Astrocyte of the spinal cord (primary cell): ENCODE results near the gene GGCX.

ENCODE experiments used
- DNase-seq: peaks from one replicate; pipeline ENCODE4 v3.0.0; 2011; ENCODE audit warnings: low read depth, low spot score
- H3K4me3 ChIP-seq: 2 replicates; pipeline ENCODE4 v1.5.1; 2011; ENCODE audit warnings: low read depth, mild to moderate bottlenecking, low read length, moderate library complexity
- in situ Hi-C: cut with HindIII; loops from 2 replicates; pipeline ENCODE4 v1.10.0; 2017; ENCODE audit warnings: low sequenced_read_pairs
- TF ChIP-seq, protein P1 (sequence below): IDR thresholded peaks from 2 replicates; pipeline ENCODE4 v1.5.1; 2012; ENCODE audit warnings: low read depth, mild to moderate bottlenecking, low read length, inconsistent platforms

The GGCX gene

DNA sequence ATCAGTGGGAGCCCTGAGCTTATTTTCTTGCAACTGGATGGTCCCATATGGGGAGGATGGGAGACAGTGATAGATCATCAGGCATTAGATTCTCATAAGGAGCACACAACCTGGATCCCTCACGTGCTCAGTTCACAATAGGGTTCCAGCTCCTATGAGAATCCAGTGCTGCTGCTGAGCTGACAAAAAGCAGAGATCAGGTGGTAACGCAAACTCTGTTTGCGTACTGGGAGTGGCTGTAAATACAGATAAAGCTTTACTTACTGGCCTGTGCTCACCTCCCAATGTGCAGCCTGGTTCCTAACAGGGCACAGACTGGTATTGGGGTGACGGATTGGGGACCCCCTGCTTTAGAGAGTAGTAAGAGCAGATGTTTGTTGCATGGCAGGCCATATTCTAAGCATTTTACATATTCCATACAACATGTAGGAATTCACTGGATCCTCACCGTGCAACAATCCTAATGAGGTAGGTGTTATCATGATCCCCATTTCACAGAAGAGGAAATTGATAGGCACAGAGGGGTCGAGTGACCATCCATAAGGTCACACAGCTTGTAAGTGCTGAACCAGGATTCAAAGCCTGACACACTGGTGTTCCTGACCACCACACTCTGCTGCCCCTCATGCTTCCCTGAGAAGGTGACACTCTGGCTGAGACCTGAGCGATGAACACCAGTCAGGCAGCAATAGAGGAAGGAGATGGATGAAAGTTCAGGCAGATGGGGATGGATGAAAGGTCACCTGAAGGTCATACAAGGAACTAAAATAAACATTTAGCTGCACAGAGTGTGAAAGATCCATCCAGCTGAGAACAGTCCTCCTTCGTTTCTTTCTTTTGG, 38.0 kb downstream of the GGCX start:
- DNase-seq: no peak
- in situ Hi-C loops: no loop called here
- TF ChIP-seq, protein P1, sequence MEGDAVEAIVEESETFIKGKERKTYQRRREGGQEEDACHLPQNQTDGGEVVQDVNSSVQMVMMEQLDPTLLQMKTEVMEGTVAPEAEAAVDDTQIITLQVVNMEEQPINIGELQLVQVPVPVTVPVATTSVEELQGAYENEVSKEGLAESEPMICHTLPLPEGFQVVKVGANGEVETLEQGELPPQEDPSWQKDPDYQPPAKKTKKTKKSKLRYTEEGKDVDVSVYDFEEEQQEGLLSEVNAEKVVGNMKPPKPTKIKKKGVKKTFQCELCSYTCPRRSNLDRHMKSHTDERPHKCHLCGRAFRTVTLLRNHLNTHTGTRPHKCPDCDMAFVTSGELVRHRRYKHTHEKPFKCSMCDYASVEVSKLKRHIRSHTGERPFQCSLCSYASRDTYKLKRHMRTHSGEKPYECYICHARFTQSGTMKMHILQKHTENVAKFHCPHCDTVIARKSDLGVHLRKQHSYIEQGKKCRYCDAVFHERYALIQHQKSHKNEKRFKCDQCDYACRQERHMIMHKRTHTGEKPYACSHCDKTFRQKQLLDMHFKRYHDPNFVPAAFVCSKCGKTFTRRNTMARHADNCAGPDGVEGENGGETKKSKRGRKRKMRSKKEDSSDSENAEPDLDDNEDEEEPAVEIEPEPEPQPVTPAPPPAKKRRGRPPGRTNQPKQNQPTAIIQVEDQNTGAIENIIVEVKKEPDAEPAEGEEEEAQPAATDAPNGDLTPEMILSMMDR: no peak
- H3K4me3 ChIP-seq: no peak overlapping the region

DNA sequence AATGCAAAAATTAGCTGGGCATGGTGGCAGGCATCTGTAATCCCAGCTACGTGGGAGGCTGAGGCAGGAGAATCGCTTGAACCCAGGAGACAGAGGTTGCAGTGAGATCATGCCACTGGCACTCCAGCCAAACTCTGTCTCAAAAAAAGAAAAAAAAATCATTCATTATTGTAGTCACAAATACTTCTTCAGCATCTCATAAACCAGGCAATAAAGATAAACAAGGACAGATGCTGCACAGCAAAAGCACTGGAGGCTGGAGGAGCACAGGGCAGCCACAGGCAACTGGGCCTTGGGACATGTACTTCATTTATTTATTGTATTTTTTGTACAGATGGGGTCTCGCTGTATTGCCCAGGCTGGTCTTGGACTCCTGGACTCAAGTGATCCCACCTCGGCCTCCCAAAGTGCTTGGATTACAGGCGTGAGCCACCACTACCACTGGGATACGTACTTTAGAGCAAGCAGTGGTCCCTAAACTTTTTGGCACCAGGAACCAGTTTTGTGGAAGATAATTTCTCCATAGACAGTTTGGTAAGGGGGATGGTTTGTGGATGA, 39.1 kb downstream of the GGCX start:
- in situ Hi-C loops: no loop called here
- TF ChIP-seq, protein P1: no peak
- no peak overlapping the region for H3K4me3 ChIP-seq
- no peak for DNase-seq

DNA sequence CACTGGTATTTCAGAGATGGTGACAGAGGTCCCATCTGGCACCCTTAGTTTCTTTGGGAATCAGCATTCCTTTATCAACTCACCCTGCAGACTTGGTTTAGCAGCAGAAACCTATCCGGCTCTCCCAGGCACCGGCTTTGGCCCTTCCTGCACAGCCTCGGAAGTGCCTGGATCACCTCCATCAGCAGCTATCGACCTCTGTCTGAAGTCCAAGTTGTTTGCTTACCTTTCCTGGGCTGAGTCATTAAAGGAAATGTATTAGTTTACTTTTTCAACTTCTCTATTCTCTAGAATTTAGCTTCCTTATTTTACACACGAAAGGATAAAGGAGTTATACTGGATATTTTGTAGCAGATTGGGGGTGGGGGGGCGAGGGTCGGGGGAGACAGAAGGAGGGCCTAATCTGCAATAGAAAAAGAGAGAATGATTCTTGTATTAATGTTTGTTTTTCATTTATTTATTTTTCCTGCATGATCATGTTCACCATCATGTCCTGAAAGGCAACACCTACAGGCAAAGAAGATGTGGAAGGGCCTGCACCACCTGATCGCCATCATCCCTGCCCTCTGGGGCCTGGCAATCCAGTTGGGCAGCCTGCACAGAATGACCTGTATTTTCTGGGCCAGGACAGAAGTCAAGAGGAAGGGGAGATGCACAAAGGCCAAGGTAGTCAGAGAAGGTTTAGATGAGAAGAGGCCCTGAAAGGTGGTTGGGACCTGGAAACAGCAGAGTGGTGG, 44.5 kb downstream of the GGCX start:
- H3K4me3 ChIP-seq: no peak overlapping the region
- in situ Hi-C loops: no loop called here
- DNase-seq: no peak

DNA sequence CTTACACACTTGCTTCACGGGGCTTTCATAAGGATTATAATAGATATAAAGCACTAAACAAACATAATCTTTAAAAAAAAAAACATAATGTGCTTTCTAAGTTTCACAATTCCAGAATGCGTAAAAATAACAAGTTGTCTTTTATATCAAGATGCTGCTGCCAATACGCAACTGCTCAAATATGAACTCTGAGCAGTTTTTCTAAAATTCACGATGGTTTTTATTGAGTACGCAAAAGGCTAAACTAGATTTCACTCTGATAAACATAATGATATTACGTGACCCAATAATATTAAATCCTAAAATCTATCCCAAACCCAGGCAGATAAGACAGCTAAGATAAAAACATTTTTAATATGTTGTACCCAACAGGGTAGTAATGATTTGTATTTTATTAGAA, 47.0 kb downstream of the GGCX start:
- no peak for DNase-seq
- in situ Hi-C loops: no loop called here
- TF ChIP-seq, protein P1: no peak
- H3K4me3 ChIP-seq: no peak overlapping the region

More for the DNA sequence above, 44.5 kb downstream of the GGCX start:
- TF ChIP-seq, protein P1: no peak

DNA sequence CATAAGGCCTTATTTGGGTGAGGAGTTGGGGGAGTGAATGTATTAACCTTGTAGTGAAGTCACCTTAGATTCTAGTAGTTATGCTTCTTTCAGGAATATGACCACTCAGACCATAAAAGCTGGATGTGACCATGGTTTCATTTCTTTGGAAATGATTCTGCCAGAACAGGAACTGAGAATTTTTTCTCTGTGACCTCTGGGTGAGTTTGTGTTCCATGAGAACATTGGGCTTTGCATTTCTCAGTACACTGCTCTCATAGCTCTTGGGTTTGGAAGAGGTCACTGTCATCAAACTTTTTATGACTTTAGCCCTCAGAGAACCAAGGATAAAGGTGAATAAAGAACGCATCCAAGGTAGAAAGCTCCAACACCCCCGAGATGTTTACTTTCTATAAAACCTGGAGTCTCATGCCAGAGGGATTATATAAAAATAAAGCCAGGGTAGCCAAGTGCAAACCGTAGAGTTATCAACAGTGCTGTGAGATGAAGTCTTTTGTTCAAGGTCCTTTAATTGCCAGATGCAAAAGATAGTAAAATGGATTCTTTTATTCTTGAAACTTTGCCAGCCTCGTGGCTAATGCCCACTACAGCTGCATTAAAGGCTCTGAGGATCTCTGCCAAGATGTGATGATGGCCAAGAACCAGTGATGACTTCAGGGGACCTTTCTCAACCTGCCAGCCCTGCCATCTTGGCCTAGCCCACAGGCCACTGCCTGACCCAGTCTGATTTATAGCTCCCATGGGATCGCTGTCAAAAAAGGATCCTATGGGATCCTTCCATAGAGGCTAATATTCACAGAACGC, 50.1 kb downstream of the GGCX start:
- H3K4me3 ChIP-seq: no peak overlapping the region
- TF ChIP-seq, protein P1: no peak
- in situ Hi-C loops: no loop called here
- DNase-seq: peak; percentile 16

DNA sequence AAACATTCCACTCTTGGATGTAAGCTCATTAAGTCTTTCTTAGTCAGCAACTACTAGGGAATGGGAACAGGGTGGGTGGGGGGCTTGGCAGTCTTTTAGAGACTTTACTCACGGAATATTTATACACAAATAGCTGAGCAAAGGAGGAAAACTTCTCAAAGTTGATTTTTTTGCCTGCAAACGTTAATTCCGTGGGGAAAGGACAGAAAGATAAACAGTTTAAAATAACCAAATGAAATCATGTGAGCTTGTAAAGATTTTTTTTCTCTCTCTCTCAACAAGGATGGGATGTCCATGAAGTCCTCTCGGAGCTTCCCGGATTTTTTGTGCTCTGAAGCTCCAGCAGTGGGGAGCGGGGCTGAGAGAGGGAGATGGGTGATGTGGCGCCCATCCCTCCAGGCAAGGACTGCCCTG, 54.5 kb downstream of the GGCX start:
- TF ChIP-seq, protein P1: no peak
- in situ Hi-C loops: no loop called here
- H3K4me3 ChIP-seq: no peak overlapping the region
- peak; percentile 46 for DNase-seq
